GM18907 (cell line): ENCODE measurements around the gene RSPH6A.

Experiments
- ATAC-seq: cut with Tn5 transposase; IDR thresholded peaks from one replicate; pipeline ENCODE4 v1.9.1; 2021; ENCODE audit warnings: mild to moderate bottlenecking, moderate library complexity; ENCODE audit not compliant: unreplicated experiment

The RSPH6A gene

DNA sequence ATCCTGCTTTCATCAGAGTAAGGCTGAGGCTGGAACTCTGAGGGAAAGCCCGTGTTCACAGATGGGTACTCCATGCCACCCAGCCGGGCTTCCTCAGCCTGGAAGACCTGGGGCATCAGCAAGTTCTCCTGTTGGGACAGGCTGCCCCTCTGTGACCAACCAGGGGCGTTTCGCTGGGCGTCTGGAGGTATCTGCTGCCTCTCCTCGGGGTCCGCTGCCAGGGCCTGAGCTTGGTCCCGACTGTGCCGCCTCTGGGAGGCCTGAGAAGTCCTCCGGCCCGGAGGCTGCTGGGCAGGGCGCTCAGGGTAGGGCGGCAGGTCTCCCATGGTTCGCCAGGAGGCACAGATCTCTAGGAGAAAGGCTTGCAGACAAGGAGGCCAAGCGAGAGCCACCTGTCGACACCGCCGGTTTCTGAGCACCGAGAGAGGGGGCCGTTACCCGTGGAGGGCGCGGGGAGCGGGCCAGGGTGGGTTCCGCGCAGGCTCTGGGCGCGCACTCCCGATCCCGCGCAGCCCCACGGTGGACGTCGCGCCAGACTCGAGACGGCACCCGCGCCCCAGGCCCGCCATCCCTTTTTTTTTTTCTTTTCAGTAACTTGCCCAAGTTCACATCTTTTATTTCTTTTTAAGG is at the start of gene RSPH6A:
Gene RSPH6A, minus strand, starts transcription at position 458 of the 630 bp plus-strand sequence. Its CDS starts 132 bp downstream, at position 326.
- ATAC-seq = no peak

GRCh38 chr19:45864629-45865082 is 49.5 kb upstream of the RSPH6A start:
- ATAC-seq = no peak

DNA sequence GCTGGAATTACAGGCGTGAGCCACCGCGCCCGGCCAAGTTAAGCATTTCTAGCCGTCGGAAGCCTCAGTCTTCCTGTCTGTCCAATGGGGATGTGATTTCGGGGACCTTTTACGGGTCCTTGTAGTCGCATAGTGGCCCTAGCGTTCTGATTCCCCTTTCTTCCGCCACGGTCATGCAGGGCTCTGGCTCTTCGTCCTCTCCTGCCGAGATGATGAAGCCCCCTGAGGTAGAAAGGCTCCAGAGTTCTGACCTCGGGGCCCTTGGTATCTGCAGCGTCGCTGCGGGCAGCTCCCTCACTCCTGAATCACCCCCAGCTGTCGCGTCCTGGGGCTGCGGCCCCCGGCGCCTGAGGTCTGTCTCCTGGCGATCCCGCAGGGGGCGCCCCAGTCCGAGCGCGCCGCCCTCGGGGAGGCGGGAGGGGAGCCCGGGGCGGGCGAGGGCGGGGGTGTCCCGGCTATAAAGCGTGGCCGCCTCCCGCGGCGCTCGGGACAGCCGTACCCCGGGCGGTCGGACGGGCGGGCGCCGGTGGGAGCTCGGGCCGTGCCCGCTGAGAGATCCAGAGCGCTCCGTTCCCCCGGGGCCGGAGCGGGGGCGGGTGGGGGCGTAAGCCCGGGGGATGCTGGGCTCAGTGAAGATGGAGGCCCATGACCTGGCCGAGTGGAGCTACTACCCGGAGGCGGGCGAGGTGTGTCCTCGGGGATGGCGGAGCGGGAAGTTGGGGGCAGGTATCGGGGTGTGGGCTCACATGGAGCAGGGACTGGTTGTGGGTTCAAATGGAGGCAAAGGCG is 48.9 kb upstream of the RSPH6A start, which contains the start of gene FOXA3:
Gene FOXA3, plus strand, starts transcription at position 487 of the 789 bp plus-strand sequence. Its CDS starts 131 bp downstream, at position 618.
- ATAC-seq = peak; percentile 38

DNA sequence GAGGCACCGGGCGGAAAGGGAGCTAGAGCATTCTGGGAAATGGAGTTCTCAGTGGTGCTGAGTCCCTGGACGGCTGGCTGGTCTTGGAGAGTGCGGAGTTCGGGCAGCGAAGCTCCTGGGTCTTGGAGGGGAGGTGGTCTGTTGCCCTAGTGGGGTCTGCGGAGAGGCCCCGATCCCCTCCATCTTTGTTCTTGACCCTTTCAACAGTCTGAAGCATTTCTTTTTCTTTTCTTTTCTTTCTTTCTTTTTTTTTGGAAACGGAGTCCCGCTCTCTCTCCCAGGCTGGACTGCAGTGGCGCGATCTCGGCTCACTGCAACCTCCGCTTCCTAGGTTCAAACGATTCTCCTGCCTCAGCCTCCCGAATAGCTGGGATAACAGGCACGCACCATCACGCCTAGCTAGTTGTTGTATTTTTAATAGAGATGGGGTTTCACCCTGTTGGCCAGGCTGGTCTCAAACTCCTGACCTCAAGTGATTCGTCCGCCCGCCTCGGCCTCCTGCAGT is 48.3 kb upstream of the RSPH6A start:
- no peak for ATAC-seq

GRCh38 chr19:45862564-45863334 is 47.6 kb upstream of the RSPH6A start, which contains the start of gene SYMPK:
Gene SYMPK (minus strand): TSS chr19:45863147. CDS start chr19:45854495, 8,652 bp downstream.
- peak; percentile 91 for ATAC-seq

- ATAC-seq = no peak
These were observed 47.1 kb upstream of the RSPH6A start for GRCh38 chr19:45862271-45862563.

DNA sequence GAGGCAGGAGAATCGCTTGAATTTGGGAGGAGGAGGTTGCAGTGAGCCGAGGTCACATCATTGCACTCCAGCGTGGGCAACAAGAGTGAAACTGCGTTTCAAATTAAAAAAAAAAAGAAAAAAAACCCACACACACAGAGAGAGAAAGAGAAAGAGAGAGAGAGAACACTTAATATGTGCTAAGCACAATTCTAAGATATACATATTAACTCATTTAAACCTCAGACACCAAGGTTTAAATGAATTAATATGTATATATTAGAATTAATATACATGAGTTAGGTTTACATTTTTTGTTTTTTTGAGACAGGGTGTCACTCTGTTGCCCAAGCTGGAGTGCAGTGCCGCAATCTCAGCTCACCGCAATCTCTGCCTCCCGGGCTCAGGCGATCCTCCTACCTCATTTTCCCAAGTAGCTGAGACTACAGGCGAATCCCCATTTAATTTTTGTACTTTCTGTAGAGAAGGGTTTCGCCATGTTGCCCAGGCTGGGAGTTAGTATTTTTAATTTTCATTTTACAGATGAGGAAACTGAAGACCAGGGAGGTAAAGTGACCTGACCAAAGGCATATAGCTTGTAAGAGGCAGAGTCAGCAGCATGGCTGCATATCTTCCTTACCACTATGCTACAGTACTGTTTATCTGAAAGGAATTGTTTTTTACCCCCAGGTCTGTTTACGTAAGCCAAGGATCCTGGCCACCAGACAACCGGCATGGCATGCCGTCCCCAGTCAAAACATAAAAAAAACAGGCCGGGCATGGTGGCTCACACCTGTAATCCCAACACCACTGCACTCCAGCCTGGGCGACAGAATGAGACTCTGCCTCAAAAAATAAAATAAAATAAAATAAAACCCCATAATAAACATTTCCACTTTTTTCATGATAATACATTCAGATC is 45.5 kb upstream of the RSPH6A start:
- ATAC-seq = no peak

DNA sequence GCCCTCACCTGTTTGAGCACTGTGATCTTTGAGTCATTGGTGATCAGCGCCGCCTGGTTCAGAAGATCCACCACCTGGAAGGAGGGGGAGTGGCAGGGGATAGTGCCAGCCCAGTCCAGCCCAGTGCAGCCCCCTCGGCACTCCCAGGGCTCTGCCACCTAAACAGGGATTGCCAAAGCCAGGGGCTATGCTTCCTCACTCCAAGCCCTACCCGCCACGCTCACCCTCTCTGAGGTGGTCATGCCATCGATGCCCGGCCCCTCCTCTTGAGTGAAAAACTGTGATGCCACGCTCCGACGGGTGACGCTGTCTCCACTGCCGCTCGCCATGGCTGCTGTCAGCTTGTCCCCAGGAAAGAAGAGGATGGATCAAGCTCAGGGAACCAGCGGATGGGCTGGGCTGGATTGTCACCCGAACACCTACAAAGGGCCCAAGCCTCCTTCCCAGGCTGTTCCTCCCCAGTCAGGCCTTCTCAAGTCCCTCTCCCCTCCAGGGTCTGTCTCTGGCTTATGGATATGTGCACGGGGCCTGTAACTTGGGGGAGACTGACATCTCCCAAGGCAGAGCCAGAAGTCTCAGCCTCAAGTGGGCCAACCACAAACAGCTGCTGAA is 39.2 kb upstream of the RSPH6A start:
- no peak for ATAC-seq

GRCh38 chr19:45852983-45853382 is 37.9 kb upstream of the RSPH6A start:
- no peak for ATAC-seq

DNA sequence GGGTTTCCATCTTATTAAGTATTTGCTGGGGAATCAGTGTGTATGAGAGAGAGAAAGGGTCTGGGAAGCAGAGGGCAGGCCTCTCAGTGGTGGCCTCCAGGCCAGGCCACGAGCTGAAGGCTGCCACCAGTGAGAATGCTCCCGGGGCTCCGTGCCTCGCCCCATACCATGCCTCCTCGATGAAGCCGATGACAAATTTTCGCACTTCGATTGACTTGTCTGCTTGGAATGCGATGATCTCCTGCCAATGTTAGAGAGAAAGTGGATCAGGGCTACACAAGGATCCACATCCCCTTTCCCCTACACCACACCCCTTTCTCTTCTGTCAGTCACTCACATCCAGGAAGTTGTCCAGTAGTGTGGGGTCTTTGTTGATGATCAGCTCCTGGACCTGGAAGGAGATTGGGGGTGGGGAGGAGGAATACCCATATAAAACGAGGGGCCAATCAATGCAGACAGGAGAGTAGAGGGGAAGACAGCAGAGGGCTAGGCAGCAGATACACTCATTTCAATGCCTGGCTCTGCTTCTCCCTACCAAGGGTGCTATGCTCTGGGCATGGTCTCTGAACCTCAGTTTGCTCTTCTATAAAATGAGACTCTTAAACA is 37.1 kb upstream of the RSPH6A start:
- no peak for ATAC-seq

DNA sequence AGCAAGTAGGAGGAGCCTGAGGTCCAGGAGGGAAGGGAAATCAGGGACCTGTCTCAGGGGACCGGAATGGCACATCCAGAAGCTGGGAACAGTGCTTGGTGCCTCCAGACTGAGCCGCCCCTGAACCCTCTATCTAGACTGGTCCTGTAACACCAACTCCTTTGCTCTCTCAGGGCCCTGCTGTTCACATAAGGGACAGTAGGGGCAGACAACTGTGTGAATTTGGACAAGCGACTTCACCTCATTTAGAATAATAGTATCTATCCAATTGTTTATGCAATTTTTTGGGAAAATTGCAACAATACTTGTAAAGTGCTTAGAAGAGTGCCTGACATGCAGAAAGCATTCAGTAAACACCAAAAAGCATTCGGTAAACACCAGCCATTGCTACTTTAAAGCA is 33.8 kb upstream of the RSPH6A start:
- ATAC-seq = no peak

DNA sequence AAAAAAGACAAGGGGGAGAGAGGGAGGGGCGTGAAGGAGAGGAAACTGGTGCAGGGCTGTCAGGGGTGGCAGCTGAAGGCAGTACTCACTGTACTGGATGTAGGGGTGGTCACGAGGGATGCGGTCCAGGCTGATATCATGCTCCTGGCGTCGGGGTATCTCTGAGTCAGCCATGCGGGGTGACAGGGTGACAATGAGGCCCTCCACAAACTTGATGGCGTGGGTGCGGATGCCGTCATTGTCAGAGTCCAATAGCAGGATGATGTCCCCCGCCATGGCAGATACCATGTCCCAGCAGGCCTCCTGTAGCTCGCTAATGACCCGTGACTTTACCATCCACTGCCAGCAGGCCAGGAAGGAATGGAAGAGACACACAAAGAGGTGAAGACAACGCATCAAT is 32.6 kb upstream of the RSPH6A start:
- ATAC-seq = no peak

DNA sequence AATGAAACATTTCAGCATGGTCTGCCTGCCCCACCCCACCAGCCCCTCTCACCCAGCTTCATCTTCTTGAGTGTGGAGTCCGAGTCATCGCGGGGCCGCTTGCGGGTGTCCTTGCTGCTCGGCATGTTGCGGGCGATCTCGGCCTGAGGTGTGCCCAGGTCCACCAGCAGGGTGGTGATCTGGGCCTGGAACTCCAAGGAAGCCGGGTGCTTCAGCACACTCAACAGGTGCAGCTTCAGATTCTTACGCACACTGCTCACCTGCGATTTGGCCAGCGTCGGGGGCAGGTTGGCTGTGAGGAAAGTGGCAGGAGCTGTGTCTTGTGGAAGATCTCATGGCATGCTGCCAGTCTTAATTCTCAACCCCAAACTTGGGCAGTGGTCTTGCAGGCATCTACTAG is 27.1 kb upstream of the RSPH6A start:
- no peak for ATAC-seq

DNA sequence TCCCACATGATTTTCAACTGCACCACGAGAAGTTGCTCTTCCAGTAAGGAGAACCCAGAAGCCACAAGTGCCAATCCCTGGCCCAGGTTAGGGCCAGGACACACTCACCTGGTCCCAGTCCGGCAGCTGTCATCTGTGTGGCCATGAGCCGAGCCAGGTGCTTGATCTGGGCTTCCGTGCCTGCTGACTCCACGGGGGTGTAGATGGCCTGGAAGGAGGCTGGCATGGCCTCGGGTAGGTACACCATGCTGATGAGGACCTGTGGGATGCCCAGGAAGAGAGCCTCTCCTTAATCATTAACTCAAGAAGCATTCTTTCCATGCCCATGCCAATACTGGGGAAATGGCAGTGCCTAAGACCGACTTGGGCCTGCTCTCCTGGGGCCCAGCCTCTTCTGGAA is 19.9 kb upstream of the RSPH6A start:
- no peak for ATAC-seq

DNA sequence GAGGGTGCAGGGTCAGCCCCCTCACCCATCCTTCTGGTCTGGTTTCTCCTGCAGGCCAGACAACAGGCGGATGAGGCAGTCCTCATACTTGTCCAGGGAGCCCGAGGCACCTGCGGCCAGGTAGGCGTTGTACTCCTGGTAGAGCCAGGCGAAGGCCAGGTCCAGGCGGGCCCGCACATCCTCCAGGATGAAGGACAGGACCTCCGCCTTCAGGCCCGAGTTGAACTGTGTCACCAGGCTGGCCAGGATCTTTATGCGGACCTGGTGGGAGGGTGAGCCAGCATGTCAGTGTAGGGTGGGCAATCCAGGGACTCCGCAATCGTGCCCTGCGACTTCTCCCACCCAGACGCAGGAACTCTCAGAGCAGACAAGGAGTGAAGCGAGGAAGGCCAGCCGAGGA is 13.8 kb upstream of the RSPH6A start:
- ATAC-seq = no peak

DNA sequence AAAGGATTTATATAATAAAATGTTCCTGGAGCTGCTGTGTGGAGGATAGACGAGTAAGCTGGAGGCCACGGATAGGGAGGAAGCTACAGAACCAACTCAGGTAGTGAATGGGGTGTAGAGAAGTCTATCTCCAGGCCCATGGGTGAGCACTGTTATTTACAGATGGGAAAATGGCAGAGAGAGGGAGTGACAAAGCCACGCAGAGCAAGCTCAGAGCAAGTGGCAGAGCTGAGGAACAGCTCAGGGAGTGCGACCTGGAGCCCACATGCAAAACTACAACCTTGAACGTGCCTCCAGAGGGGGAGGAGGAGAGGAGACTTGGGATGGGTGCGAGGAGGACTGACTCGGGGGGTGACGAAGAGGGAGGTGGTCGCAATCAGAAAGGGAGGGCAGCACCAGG is 13.4 kb upstream of the RSPH6A start:
- no peak for ATAC-seq

- ATAC-seq = no peak
These were observed 12.5 kb upstream of the RSPH6A start for GRCh38 chr19:45827459-45828093.

GRCh38 chr19:45826934-45827333 is 11.8 kb upstream of the RSPH6A start:
- ATAC-seq = no peak
